Caki2 (cell line): ENCODE results near the gene VPS16. TPM values are rescaled to one million over a fixed set of nuclear protein-coding genes. Genes with fewer than 3 reads are reported as not detected.
A peak's percentile ranks its signal among the peaks of the same experiment; 100 is the strongest.
"Not testable (repeated sequence)": the region's sequence is repeated elsewhere in the genome, so short reads cannot be mapped to it uniquely, and the experiment has no call there.

Source experiments
- DNase-seq: peaks from one replicate; pipeline ENCODE4 v3.0.0-alpha.2; 2015; ENCODE audit warnings: low read depth
- in situ Hi-C: cut with HindIII; loops from 2 replicates; pipeline ENCODE4 v1.10.0; 2016; ENCODE audit warnings: low sequenced_read_pairs, low pct_unique_long_range_greater_than_20kb, mixed read lengths
- total RNA-seq: library from RNA; depleted of rRNA; stranded (reverse); fragments of >200 nt; shearing (Covaris generic); gene quantifications from 2 replicates; pipeline ENCODE4 v1.2.3, GENCODE V29; 2014; ENCODE audit warnings: low replicate concordance

Gene VPS16
- total RNA-seq, 1 experiment from 2014 or later = 50.6 TPM

DNA sequence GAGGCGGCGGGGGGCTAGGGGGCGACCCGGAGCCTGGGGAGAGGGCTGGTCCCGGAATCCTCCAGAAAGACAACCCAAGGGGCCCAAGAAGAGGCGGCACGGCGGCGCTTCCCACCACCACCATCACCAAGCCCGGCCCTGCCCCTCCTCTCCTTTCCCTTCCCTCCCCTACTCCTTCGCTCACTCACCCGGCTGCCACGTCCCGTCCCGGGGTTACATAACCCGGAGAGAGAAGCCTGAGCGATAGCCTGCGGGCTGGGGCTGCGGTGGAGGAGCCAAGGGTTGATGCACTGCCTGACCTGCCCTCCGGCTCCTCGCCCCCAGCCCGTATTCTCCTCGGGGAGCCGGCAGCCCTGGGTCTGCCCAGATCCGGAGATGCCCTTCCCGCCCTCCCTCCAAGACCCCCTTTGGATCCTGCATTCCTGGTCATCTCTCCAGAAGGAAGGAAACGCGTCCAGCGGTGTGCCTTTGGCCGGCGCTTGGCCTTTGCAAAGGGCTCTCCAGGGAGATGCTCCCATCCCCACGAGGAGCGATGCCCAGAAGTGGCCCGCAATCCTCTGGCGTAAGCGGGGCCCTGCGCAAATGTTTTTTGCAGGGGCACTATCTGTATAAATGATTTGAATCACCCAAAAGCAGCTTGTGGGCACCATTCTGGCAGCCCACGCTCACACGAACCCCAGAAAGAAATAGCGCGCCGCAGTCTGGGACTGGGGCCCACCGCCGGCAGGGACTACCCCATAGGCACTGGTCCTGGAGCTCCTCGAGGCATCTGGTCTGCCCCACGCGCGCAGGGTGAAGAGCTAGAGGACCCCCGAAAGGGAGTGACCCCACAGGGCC lies 35.5 kb upstream of the VPS16 start:
- in situ Hi-C loops = no loop called here
- DNase-seq = no peak

DNA sequence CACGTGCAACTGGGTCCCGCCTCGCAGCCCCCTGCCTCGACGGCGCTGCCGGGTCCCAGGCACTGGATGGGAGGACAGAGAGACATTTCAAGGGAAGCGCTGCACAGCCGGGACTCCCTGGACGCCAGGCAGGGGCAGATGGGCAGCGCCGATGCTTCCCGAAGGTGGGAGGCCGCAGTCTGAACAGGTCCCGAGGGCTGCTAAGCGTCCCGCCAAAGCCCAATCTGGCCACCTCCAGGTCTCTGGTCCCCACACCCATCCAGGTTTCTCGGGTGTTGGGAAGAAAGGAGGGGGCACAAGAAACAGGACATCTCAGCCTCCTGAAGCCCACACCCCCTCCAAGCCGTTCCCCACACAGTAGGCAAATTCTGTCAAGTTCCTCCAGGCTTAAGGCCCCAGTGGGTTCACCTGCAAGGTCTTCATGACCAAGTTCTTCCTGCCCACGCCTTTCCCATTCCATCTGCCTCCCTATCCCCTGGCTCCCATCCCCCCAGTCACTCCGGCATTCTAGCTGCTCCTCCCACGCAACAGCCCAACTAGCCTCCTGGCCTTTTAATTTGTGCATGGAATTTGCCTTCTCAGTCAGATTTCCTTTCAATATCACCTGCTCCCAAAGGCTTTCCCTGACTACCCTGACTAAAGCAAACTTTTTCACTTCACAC lies 34.7 kb upstream of the VPS16 start:
- DNase-seq = no peak

DNA sequence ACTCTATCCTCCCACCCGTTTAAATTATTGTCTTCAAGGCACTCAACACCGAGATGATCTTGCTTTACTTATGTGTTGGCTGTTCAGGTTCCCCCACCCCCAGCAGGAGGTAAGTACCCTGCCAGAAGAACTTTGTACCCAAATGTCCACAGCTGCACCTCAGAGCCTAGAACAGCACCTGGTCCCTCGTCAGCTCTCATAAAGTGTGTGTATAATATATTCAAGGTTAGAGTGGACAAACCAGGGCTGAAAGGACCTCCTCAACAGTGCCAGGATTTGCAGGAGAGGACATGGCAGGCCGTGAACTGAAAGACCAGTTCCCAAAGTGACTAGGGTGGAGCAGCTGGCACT lies 34.2 kb upstream of the VPS16 start:
- in situ Hi-C loops = no loop called here
- DNase-seq = no peak

More for the DNA sequence above, 34.7 kb upstream of the VPS16 start:
- in situ Hi-C loops = no loop called here

DNA sequence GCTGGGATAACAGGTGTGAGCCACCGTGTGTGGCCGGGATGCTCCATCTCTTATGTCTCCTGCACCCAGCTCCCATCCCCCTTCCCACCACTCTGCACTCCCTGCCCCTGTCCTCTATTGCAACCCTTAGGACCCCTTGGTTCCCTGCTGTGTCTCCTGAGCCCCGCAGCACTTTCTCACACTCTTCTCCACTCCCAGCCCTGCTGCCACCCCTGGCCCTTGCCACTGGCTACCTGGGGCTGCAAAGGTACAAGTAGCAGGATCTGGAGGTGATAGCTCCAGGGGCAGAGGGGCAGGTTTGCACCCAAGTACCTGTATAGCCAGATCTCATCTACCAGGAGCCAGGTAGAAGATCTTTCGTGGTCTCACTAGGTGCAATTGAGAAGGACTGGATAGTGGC lies 33.5 kb upstream of the VPS16 start:
- DNase-seq = no peak
- in situ Hi-C loops = no loop called here

DNA sequence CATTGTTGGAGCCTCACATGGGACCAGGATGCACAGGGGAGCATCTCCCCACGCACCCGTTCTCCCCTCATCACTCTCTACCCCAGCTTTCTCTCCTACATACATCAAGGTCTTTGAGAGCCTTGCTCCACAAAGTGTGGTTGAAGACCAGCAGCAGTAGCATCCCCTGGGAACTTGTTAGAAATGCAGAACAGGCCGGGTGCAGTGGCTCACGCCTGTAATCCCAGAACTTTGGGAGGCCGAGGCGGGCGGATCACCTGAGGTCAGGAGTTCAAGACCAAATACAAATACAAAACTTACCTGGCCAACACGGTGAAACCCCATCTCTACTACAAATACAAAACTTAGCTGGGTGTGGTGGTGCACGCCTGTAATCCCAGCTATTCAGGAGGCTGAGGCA lies 32.6 kb upstream of the VPS16 start:
- in situ Hi-C loops, DNase-seq: not testable (repeated sequence)

DNA sequence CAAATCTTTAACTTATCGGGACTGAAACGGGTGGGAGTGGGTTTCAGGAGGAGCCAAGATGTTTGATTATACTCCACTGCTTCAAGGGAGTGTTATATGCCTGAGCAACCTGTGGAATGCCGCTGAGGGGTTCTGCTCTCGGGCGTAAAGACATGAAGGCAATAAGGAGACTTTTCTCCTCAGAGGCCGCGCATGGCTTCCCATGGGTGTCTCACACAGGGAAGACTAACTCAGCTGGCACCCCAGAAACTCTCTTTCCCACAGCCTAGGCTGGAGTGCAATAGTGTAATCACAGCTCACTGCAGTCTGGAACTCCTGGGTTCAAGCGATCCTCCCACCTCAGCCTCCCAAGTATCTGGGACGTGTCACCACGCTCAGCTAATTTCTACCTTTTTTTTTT lies 30.9 kb upstream of the VPS16 start:
- in situ Hi-C loops = no loop called here
- peak; percentile 11 for DNase-seq

DNA sequence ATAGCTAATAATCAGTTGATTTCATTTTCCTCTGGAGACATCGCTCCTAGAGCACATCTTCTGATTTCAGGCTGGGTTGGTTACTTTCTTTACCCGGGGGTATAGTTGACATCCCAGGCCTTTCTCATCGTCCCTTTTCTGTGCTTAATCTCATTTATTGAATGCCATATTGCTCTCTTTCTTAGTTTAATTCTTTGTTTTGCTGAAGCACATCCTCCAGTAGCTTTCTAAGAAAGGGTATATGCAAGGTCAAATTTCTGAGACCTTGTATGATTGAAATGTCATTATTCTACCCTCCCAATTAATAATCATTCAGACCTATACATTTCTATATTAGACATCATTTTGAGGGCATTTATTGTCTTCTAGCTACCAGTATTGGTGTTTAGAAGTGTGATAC lies 28.4 kb upstream of the VPS16 start:
- no peak for DNase-seq
- in situ Hi-C loops = no loop called here

DNA sequence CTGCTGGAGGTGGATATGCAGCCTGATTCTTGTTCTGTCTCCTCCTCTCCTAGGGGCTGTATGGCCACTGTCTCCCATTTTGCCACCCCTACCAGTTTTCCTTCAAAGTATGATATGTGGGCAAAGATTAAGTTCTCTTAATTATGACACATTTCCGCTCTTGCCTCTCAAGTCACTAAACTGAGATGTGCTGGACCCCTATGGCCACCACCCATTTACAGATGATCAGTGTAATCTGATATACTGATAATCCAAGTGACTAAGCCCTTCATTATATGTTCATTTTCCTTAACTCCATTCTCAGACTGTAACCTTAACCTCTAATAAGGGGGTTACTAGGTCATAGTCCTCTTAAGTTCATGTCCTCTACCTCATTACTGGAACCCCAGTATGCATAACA lies 26.5 kb upstream of the VPS16 start:
- in situ Hi-C loops = no loop called here
- no peak for DNase-seq

DNA sequence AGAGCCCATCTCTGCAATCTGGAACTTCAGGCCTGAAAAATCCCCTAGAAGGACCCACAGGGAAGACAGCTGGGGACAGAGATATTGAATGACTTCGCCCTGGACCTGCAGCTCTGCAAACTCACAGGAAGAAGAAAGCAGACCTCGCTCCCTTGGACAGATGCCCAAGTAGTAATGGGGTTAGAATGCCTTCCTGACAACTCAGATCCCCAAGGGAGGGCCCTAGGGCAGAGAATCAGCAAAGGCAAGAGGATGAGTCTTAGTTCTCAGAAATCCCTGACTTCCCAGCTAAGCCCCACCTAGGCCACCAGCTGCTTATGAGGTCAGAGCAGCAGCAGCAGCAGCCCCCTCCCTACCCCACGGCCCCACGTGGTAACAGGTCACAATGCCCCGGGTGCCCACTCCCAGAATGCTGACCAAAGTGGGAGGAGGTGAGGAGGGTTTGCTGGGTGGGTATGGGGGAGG lies 25.9 kb upstream of the VPS16 start, which contains the start of gene C20orf141:
TSS of gene C20orf141 (plus strand) at position 401 of the 465 bp plus-strand sequence. CDS start 198 bp downstream, outside the sequence.
- in situ Hi-C loops = no loop called here
- DNase-seq = peak; percentile 67

DNA sequence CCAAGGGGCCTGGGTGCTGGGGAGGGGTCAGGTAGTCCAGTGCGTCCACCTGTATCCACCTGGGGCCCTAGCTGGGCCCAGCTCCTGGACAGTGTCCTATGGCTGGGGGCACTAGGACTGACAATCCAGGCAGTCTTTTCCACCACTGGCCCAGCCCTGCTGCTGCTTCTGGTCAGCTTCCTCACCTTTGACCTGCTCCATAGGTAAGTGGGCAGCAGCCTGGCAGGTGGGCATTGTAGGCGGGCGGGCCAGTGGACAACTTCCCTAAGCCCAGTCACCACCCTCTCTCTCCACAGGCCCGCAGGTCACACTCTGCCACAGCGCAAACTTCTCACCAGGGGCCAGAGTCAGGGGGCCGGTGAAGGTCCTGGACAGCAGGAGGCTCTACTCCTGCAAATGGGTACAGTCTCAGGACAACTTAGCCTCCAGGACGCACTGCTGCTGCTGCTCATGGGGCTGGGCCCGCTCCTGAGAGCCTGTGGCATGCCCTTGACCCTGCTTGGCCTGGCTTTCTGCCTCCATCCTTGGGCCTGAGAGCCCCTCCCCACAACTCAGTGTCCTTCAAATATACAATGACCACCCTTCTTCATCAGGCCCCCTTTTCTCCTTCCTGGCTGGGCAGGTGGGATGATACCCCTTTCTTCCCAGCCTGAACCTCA lies 25.2 kb upstream of the VPS16 start:
- DNase-seq = no peak
- in situ Hi-C loops = no loop called here

DNA sequence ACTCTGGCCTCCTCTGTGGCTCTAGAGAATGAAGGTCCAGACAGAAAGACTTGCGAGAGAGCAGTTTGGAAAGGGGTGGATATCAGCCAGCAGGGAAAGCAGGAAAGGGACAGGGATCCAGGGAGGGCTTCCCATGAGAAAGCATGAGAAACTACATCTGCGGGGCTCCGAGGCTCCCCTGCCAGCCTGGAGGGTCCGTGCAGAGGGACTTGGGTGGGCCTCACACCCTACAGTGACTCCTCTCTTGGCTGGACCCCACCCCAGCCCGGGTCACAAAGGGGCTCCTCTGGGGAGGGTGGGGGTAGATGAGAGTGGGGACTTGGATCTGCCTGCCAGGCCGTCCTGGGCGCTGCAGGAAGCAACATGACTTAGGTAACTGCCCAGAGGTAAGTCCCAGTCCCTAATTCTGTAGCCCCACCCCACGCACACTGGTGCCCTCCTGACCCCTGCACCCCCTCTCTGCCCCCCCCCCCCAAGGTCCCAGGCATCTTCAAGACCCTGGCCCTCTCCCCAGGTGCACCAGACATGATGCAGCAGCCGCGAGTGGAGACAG lies 24.4 kb upstream of the VPS16 start, which contains the start of gene TMEM239:
TSS of gene TMEM239 (plus strand) at position 335 of the 553 bp plus-strand sequence. CDS start at position 526, 191 bp downstream.
- in situ Hi-C loops = no loop called here
- no peak for DNase-seq

DNA sequence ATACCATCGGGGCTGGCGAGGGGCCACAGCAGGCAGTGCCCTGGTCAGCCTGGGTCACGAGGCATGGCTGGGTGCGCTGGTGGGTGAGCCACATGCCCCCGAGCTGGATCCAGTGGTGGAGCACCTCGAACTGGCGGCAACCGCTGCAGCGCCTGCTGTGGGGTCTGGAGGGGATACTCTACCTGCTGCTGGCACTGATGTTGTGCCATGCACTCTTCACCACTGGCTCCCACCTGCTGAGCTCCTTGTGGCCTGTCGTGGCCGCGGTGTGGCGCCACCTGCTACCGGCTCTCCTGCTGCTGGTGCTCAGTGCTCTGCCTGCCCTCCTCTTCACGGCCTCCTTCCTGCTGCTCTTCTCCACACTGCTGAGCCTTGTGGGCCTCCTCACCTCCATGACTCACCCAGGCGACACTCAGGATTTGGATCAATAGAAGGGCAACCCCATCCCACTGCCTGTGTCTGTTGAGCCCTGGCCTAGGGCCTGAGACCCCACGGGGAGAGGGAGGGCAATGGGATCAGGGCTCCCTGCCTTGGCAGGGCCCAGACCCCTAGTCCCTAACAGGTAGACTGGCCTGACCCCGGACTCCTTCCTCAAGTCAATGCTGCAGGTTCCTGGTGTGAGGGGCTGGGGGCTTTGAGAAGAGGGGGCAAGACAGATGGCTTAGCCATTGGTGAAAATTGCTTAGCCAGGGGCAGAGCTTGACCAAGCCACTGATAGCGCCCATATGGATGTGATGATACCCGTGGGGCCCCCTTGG lies 23.8 kb upstream of the VPS16 start:
- DNase-seq = no peak
- in situ Hi-C loops = no loop called here

DNA sequence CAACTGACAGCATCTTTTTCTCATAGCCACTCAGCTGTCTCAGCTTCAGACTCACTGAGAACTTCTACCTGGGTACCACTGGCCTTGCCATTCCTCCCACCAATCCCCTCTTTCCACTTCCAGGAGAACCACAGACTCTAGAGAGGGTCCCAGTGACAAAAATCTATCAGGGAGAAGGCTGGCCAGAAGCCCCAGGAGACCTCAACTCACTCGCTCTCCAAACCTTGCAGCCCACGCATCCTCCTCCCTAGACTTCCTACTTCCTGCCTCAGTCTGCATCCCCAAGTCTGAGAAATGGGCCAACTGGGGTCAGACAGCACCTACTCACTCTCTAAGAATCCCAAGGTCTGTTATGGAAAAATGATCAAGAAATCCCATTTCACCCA lies 23.2 kb upstream of the VPS16 start:
- DNase-seq = no peak
- in situ Hi-C loops = no loop called here

DNA sequence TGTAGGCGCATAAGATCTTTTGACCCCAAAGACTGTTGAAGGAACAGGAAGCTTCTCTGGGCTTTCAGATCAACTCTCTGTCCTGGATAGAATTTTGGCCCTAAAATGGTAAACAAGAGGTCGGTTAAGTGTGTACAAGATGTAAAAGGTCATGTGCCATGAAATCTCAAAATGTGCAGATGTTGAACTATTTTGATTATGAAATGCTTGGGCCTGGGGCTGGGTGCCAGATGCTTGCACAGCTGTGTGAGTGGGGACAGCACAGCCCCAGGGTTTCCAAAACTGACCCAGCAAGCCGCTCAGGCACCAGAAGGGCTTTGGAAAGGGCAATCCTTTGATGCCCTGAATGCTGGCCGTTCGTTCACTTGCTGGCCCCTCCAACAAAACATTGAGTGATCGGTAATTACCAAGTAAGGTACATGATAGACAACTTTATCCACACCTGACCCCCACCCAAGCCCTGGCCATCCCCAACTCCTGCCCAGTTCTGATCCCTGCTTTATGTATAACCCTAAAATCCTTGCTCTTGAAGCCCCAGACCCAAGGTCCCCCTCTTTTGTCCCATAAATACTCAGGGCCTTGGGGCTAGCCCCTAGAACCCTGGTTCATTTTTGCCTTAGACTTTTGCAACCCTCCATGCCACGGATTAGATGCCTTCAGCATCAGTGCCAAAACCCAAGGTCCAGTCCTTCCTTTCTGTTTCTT lies 22.5 kb upstream of the VPS16 start:
- DNase-seq = no peak
- in situ Hi-C loops = no loop called here

DNA sequence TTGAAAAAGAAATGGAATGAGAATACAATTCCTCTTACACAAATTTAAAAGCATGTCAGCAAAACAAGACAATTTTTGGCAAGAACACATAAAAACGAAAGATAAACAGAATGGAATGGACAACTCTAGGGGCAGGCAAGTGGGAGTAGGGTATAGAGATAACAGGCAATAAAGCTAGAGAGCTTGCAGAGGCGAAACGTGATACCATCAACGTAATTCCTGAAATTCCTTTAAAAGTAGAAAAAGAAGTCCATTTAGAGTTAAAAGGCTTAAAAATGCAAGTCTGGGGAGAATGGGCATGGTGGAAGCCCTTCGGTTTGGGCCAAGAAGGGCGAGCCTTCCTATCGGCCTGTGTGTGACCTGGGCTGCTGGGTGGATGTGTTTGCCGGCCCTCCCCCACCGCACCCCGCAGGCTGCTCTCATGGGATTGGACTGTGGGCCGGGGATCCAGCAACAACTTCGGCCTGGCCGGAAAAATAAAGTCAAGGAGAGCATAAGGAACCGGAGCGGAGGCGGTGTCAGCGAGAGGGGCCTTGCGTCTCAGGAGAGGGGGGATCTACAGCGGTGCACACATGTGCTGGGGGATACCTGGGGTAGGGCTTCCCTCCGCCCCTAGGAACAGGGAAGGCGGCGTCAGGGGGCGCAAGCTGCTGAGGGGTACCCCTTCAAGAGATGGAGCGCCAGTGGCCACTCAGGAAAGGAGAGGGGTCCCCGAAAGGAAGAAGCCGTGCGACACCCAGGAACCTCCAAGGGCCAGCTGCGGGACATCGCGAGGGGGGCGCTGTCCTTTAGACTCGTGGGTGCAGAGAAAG lies 20.3 kb upstream of the VPS16 start:
- DNase-seq = no peak
- in situ Hi-C loops = no loop called here

DNA sequence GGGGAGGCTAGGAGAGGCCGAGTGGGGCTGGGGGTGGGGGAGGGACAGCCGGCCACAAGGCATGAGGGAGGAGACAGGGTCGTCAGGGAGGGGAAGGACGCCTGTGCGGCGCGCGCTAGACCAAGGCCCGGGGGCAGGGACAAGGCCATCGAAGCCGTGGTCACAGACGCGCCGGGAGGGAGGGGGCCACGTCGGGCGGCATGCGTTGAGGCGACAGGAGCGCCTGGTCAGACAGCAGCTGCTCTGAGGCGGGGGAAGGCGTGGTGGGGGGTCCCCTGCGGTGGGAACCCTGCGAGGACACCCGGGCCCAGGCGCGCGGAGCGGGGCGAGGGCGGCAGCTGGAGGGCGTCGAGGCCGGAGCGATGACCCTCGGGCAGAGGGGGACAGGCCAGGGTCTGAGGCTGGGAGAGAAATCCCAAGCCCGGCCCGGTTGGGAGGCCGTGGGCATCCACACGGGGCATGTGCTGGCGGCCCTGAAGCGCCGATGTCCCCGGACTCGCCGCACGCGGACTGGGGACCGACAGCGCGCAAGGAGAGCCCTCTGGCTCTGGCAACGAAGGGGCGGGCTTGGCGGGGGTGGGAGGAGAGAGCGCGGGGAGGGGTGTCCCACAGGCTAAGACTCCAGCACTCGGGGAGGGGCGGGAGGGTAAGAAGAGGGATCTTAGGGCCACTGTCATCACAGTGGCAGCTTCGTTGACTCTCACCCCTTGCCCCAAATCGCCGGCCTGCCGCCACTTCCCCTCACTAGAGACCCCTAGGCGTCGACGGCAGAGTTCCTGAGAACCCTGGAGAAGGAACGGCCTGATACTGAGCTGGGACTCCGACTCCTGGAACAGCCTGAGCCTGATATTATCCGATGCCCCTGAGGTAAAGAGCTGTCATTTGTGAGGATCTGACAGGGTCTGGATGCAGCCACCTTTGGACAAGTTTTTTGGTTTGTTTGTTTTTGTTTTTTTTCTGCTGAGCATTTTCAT lies 19.4 kb upstream of the VPS16 start:
- in situ Hi-C loops = no loop called here
- no peak for DNase-seq
